Raji (cell line): Measurements from ENCODE around the gene CHRNA7.

ENCODE experiments used
- POLR2A ChIP-seq: IDR thresholded peaks from 2 replicates; pipeline ENCODE4 v1.6.1; 2011; ENCODE audit warnings: low read depth, low read length, control low read depth; ENCODE audit not compliant: insufficient read depth

Gene CHRNA7

GRCh38 chr15:32123473-32123872, 93.2 kb downstream of the CHRNA7 start:
- TF ChIP-seq POLR2A = no peak

- TF ChIP-seq POLR2A = no peak
These were observed 94.4 kb downstream of the CHRNA7 start for GRCh38 chr15:32124726-32125125.

- no peak for TF ChIP-seq POLR2A
These were observed 95.3 kb downstream of the CHRNA7 start for GRCh38 chr15:32125595-32125994.

GRCh38 chr15:32129815-32130214, 99.5 kb downstream of the CHRNA7 start:
- TF ChIP-seq POLR2A = no peak

- TF ChIP-seq POLR2A = no peak
These were observed 100.5 kb downstream of the CHRNA7 start for GRCh38 chr15:32130823-32131222.

GRCh38 chr15:32131803-32132202, 101.5 kb downstream of the CHRNA7 start:
- no peak for TF ChIP-seq POLR2A

GRCh38 chr15:32132859-32133258, 102.5 kb downstream of the CHRNA7 start:
- no peak for TF ChIP-seq POLR2A

DNA sequence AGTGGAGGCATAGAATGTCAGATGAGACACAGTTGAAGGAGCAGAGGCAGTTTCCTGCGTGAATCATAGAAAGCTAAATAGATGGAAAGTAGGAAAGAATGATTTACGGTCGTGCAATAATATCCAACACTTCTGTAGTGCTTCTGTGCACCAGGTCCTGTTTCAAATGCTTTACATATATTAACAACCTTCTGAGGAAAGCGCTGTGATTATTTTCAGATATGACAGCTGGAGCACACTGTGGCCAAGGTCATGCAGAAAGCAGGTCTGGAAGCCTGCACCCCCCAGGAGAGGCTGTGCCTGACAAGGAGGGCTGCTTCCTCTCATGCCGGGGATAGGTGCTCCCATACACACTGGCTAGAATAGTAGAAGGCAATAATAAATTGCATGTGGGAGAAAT, 104.5 kb downstream of the CHRNA7 start:
- no peak for TF ChIP-seq POLR2A

- no peak for TF ChIP-seq POLR2A
These were observed 105.0 kb downstream of the CHRNA7 start for GRCh38 chr15:32135335-32135734.

DNA sequence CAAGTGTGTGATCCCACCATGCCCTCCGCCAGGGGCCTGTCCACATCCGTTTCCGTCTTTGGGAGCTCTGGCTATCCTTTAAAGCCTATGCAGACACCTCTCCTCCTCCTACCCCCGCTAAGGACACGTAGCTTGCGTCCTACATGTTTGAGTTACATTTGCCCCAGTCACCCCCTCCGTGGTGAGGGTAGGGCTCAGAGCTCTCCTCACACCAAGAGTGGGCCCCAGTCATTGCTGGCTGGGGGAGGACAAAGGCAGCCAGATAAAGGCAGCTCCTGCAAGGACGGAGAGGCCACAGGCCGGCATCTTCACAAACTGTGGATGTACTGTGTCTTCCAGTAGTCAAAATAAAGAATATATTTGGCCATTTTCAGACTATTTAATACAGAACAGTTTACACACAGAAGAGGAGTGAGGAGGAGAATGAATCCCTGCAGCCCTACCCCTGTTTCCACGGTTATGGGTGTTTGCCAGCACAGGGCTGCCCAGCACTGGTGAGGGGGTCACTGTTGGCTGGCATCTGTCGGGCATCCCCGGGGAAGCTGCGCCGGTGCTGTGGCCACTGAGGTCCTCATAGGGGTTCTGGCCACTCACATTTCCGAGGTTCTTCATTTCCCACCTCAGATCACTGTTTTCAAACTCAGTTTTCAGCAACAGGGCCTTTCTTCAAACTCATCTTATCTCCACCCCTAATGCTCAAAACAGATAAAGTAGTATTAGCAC, 118.7 kb downstream of the CHRNA7 start:
- no peak for TF ChIP-seq POLR2A

DNA sequence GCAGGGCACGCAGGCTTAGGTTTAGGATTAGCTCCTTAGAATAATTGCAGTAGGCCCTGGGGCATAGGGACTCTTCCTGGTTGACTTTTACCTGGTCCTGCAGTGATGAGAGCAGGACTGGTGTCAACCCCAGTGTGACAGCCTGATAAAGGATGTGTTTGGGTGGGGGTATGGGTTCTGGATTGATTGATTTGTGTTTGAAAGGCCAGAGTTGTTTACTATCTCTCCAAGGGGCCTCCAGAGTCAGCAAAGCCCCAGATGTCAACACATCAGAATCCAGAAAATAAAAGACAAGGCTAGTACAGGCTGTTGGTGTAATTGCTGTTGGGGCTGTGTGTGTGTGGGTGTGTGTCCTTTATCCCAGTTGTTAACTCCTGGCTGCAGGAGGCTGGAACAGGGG, 122.3 kb downstream of the CHRNA7 start:
- TF ChIP-seq POLR2A = no peak

GRCh38 chr15:32218666-32219065, 188.4 kb downstream of the CHRNA7 start:
- no peak for TF ChIP-seq POLR2A
